GM18861 (cell line): Measurements from ENCODE around the gene PIK3R6.

ENCODE experiments used
- ATAC-seq: cut with Tn5 transposase; IDR thresholded peaks from one replicate; pipeline ENCODE4 v1.9.1; 2021; ENCODE audit not compliant: unreplicated experiment

PIK3R6 gene

GRCh38 chr17:8867361-8867981 lies at the start of gene PIK3R6:
TSS of gene PIK3R6 (minus strand) at chr17:8867674. CDS start at chr17:8849794, 17,880 bp downstream.
- ATAC-seq, result no peak

DNA sequence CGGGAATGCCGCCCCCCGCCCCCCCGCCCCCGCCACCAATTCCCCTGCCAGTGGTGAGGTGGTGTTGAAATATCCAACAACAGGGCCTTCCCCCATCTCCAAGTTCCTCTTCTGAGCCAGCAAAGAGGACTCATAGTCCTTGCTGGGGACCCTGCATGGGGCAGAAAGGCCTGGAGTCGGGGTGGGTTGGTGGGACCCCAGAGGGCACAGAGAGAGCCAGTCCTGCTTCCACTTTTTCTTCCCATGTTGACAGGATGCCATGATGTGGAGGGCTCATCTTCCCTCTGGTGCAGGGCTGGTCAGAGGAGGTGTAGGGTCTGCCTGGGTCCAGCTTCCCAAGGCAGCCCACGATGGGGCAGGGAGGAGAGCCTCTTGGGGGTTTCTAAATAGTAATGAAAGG lies 49.0 kb upstream of the PIK3R6 start:
- no peak for ATAC-seq

- ATAC-seq, result no peak
These were observed 47.1 kb upstream of the PIK3R6 start for GRCh38 chr17:8914554-8914953.

DNA sequence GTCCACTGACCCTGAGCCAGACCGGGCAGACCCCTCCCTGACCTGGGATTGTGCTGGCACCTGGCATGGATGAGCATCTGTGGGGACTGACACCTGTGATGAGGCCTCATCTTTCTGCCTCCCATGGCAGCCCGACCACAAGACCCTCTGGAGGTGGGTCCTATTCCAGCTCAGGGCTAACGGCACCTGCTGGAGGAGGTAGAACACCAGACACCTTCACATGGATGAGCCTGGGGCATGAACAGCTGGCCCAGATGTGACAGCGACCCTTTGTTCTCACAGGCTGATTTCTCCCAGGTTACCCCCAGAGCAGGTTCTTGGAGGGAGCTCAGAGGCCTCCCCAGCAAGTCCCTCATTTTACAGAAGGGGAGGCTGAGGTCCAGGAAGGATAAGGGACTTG lies 46.4 kb upstream of the PIK3R6 start:
- ATAC-seq, result no peak

- no peak for ATAC-seq
These were observed 45.6 kb upstream of the PIK3R6 start for GRCh38 chr17:8913091-8913490.

DNA sequence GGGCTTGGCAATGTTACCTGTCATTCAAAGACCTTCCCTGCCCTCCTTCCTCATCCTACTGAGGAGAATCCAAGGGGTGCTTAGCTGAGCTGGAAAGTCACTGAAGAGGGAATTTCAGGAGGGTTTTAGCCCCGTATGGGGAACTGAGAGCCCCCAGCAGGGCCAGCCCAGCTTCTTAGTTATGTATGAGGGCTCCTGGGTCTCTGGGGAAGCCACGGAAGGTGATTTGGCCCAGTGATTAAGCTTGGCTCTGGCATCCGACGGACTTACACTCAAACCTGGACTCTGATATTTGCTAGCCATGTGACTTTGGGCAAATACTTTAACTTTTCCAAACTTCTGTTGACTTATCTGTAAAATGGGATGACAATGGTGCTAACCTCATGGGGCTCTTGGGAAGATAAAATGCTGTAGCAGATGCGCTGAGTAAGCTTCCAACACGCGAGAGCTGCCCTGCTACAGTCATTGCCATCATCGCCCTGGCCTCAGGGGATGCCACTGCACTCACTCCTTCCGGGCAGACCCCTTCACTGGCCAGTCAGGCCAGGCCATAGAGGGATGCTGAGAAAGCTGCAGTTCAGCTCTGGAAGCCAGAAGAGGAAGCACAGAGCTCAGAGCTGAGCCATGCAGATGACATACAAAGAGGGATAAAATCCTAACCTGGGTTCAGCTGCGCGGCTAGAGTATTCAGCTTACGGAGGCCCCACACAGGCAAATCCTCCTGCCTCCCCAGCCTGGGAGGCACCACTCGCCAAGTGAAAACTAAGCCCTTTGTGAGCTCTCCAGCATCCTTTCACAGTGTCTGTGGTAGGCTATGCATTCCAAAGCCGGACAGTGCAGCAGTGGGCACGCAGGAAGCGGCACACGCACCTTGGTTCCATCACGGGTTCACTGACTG lies 44.9 kb upstream of the PIK3R6 start:
- ATAC-seq, result no peak

GRCh38 chr17:8910969-8911604 lies 43.6 kb upstream of the PIK3R6 start:
- no peak for ATAC-seq

DNA sequence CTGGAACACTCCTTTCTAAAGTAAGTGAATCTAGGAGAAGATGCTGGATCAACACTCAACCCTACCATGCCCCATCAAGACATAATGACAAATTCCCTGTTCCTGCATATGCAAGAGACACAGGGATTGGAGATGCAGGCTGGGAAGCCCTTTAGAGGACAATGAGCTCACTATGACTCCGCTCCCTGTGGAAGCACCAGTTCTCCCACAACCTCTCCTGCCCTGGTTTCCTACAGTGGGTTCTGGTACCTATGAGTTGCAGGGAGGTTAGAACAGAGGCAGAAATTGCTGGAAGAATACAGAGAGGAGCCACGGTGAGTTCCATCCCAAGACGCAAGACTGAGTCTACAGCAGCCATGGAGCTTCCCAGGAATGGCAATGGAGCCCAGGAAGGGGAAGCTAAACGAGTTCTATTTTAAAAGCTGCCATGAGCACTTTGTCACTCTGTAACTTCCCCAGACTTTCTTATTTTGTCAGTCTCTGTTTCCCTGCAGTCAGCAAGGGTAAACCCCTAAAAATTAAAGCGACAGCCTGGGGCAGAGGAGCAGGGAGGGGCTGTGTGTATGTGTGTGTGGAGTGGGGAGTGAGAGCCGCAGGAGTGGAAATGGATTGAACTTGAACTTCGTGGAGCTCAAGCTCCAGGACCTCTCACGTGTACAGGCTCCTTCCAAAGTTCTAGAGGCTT lies 42.3 kb upstream of the PIK3R6 start:
- no peak for ATAC-seq

DNA sequence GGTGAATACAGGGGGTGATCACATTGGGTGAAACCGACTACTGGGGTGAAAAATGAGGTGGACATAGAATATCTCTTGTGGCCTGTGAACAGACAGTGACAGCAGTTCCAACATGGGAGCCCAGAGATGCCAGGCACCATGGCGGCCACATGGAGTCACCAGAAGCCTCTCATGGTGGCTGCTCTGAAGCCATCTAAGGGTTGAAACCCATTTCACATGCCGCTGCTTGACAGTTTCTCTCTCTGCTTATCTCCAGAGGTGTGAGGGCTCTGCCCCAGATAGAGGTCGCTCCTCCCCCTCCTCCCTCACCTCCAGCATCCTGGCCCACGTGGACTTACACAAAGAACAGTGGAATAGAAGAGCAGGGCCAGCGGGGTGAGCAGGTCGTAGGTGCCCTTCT lies 37.9 kb upstream of the PIK3R6 start:
- no peak for ATAC-seq

DNA sequence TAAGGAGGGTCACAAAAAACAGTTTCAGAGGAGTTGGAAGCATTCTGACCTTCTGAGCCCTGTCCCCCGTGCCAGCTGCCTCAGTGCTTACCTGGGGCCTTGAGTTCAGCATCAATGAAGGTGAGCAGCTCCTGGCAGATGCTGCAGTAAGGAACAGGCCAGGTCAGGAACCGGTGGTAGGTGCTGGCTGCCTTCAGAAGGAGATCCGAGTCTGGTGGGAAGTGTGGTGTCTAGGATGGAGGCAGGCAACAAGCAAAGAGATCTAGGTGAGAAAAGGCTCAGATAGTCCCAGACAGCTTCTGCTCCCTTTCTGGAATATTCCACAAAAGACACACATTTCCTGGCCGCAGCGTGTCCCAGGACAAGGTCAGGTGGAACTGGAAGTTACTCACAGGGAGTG lies 37.2 kb upstream of the PIK3R6 start:
- ATAC-seq, result no peak

DNA sequence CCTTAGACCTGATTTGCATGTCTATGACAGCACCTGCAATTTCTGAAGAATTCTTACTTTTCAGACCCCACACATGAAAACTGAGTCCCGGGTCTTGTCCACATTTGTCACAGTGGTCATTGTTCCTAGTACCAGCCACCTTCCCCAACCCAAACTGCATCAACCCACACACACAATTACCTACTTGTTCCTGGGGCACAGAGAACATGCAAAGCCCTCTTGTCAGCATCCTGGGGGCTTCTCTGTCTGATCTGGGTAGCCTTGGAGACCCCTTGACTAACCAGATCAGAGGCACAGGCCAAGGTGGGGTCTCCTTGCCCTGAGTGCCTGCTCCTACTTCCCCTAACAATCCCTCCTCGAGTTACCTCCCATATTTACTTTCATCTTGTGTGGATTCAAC lies 36.7 kb upstream of the PIK3R6 start:
- no peak for ATAC-seq

DNA sequence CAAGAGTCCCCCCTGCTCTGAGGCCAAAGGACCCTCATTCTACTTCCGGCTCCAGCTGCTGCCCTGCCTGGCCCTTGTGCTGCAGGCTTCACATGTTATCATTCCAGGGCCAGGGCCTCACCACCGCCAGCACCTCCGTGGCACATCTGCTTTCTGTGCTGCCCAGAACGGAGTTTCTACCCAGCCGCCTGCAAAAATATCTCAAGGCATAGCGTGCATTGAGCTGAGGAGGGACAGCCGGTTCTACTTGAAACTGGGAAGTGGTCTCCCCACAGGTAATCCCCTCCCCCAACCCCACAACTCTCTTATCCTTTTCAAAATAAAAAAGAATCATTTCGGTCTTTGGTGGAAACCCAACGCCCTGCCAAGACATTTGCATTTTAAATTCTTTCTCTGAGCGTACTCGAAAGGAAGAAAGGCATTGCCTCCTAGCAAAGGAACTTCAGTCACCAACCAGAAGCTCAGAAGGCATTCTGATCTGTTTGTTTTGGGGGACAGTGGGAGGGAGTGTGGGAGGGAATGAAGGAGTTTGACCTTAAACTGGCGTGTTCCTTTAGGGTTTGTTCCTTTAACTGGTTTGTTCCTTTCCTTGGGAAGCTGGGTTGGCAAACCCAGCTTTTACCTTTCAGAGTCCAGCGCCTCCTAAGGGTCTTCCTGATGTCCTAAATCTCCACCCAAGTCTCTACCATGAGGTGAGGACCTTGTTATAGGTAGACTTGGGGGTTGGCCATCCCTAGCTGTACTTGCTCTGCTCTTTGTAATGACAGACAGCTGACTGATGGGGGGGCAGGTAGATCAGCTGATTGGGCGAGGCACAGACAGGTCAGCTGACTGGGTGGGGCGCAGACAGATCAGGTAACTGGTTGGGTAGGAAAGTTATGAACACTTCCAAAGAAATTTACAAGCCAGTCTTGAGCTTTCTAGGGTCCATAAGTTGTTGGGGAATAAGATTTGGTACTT lies 33.4 kb upstream of the PIK3R6 start:
- ATAC-seq, result no peak

DNA sequence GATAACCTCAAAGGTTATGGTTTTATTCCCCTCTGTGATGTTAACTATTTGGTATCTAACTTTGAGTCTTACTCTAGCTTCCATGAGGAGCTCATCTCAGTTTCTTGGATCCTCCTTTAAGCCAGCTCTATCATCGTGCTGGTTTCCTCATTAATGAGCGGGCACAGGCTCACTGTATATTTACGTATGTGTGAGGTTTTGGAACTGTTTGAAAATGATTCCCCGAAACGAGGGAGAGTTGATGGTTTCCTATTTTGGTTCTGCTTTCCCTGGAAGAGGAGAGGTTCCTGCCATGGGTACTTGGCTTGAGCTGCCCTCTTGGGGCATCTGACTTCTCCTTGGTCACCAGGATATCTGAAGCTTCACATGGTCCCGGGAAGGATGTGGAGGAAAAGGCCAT lies 32.7 kb upstream of the PIK3R6 start:
- no peak for ATAC-seq

- no peak for ATAC-seq
These were observed 31.2 kb upstream of the PIK3R6 start for GRCh38 chr17:8898636-8899035.

DNA sequence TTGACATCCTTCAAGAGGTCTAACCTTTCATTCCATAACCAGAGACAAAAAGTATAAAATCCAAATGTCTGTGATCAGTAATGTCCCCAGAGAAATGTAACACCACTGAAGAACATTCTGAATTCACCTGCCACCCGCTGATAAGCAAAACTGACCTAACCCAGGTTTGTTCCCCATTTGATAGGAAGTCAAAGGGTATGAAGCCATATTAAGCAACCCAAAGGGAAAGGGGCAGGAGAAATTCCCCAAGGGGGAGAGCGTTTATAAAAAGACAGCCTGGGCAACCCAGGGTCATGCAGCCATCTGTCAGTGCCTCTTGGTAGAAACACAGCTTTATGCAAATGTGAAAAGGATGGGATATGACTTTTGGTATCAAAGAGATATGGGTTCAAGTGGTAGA lies 30.7 kb upstream of the PIK3R6 start:
- ATAC-seq, result no peak

- no peak for ATAC-seq
These were observed 29.5 kb upstream of the PIK3R6 start for GRCh38 chr17:8896641-8897635.

DNA sequence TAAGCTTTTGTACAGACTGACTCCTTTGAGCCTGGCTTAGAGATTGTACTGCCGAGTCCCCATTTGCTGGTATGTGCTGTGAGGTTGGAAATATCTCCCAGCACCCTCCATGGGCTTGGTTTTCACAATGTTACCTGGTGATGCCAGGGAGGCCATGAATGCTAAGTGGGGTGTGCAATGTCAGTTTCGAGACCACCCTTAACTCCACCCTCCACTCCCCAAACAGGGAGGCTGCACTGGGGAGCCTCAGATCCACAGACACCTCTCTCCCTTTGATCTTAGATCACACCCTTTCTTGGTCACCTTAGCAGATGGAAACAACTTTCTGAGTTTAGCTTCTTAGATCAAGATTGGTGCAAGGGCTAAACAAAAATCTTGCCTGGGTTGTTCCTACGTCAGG lies 28.6 kb upstream of the PIK3R6 start:
- ATAC-seq, result no peak

DNA sequence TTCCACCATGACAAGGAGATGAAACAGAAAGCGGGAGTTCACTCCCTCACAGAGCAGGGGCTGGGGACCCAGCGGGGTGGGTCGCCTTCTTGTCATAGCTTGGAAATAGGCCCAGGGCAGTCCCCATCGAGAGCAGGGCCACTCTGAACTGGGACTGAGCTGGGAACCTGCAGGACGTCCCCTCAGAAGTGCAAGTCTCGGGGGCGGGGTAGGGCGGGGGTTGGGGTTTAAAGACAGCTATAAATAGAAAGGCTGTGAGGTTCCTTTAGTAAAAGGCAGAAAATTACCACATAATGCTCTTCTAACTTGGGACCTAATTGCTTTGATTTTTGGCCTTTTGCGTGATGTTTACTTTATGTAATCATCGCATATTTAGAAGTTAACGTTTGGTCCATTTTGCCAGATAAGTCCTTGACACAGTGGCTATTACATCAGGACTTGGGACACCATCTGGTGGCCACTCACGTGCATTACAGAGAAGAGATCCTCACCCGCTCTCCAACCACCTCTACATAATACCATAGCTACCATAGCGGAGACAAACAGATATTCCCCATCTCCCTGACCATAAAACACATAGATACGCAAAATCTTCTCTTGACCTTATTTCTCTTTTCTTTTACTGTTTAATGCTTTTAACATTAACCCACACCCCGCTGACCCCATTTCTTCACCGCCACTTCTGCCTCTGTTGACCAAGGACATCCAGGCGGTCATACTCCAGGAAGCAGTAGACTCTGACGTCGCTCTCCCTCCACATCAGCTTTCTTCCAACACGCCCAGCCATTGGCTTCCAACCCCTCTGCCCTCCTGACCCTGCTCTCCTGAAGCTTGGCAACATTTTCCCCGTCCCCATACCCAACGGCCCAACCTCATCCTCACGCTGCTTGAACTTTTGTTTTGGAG lies 27.5 kb upstream of the PIK3R6 start:
- no peak for ATAC-seq
